Stomach smooth muscle (tissue), 2 donors: ENCODE results near the gene PRR14.
A peak's percentile ranks its signal among the peaks of the same experiment; 100 is the strongest.
"Not testable (repeated sequence)": the region's sequence is repeated elsewhere in the genome, so short reads cannot be mapped to it uniquely, and the experiment has no call there.

Experiments used
- H3K27ac ChIP-seq: one replicate; pipeline ENCODE4 v1.7.0; 2013; ENCODE audit warnings: mild to moderate bottlenecking, low read length, inconsistent platforms
- H3K27me3 ChIP-seq, 2 donors: one replicate each; pipeline ENCODE4 v1.7.0; 2013; ENCODE audit warnings: low read length in 2 of 2; ENCODE audit not compliant: insufficient read depth in 2 of 2, control insufficient read depth in 1 of 2
- H3K36me3 ChIP-seq, 2 donors: one replicate each; pipeline ENCODE4 v1.7.0; 2013; ENCODE audit warnings: low read length in 2 of 2; ENCODE audit not compliant: control insufficient read depth in 2 of 2, insufficient read depth in 2 of 2
- H3K4me1 ChIP-seq: one replicate; pipeline ENCODE4 v1.7.0; 2013; ENCODE audit warnings: low read length; ENCODE audit not compliant: control insufficient read depth, insufficient read depth
- H3K4me3 ChIP-seq, 2 donors: one replicate each; pipeline ENCODE4 v1.7.0; 2013; ENCODE audit warnings: low read length in 2 of 2
- H3K9ac ChIP-seq, 2 donors: one replicate each; pipeline ENCODE4 v1.7.0; 2013; ENCODE audit warnings: low read length in 2 of 2, mild to moderate bottlenecking in 1 of 2
- H3K9me3 ChIP-seq, 2 donors: one replicate each; pipeline ENCODE4 v1.7.0; 2013; ENCODE audit warnings: low read length in 2 of 2; ENCODE audit not compliant: control insufficient read depth in 2 of 2
- donor health status: healthy.
- donor health status: Pancreatic carcinoma.

Gene PRR14

DNA sequence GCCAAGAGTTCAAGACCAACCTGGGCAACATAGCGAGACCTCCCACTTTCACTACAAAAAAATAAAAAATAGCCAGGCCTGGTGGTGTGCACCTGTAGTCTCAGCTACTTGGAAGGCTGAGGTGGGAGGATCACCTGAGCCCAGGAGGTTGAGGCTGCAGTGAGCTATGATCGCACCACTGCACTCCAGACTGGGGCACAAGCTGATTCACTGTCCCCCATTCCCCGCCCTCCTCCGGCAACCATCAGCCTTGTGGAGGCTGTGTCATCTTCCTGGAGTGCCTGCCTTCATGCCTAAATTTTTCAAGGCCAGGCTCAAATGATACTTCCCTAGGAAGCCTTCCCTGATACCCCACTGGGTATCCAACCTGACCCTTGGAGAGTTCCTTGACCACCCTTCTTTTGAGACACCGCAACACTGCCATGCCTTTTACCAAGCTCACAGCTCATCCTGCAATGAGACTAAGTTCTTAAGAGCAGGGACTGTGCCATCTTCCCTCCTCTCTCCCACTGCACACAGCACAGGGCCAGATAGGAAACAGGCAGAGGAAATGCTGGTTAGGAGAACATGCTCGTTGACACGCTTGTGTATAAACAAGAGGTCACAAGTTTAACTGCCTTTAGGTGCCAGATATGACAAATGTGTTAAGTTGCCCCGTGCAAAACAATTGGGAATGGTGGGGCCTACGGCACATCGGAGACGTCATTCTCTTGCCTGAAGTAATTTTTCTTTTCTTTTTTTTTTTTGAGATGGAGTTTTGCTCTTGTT is 44.4 kb downstream of the PRR14 start:
- H3K9me3 ChIP-seq, result no peaks in the 10 kb centered on the region
- H3K36me3 ChIP-seq, result no peaks in the 10 kb centered on the region
- peaks cover 22% of the 10 kb centered on the region for H3K4me1 ChIP-seq
- no peak overlapping the region for H3K4me3 ChIP-seq
- H3K27me3 ChIP-seq, result no peaks in the 10 kb centered on the region
- H3K9ac ChIP-seq, result peak overlapping the region in 1 of 2 donors; percentile 13
- no peak overlapping the region for H3K27ac ChIP-seq

DNA sequence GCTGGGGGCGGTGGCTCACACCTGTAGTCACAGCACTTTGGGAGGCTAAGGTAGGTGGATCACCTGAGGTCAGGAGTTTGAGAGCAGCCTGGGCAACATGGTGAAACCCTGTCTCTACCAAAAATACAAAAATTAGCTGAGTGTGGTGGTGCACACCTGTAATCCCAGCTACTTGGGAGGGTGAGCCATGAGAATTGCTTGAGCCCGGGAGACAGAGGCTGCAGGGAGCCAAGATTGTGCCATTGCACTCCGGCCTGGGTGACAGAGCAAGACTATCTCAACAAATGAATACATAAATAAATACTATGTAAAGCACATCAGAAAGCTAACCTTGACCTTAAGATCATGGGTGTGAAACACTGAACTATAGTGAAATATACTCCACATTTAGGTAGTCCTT is 45.9 kb downstream of the PRR14 start:
- Histone ChIP-seq H3K36me3 (peaks cover 9 to 12% of the 10 kb centered on the region in 2 donors), H3K4me1 (peaks cover 27% of the 10 kb centered on the region)
- H3K9ac ChIP-seq, H3K27ac ChIP-seq, H3K4me3 ChIP-seq, H3K9me3 ChIP-seq, H3K27me3 ChIP-seq: not testable (repeated sequence)

DNA sequence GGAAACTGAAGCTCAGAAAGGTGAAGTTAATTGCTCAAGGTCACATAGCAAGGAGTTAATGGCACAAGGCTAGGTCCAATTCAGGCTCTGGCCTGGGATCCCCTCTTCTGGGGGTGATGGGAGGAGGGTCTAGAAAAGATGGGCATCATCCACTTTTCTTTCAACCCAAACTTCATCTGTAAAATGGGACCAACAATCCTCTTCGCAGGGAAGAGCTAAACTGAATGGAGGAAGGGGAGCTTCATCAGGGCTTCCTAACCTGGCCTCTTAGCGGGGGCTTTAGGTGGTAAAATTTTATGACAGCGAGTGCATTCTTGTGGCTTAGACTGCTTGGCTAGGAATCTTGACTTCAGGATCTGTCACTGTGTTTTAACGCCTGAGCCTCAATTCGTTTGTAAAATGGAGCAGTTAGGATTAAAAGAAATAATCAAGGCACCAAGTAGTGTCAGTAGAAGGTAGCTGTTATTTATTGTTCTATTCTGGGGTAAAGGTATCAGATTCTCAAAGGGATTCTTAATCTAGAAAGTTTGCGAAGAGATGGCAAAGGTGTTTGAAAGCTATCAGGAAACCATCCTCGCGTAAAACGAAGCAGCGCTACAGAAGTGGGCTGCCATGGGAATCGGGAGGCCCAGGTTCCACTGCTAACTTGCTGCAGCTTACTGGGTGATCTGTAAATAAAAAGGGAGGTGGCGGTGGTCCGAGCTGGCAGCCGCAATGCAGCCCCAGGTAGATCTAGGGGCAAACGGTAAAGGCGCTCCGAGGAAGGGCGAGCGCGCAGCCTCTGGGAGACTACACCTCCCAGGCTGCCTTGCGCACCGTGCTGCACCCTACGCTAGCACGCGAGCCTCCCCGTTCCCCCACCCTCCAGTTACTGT is 46.7 kb downstream of the PRR14 start:
- H3K9ac ChIP-seq, result peak overlapping the region; percentile 94 to 99
- peak overlapping the region; percentile 62 to 93 for H3K4me3 ChIP-seq
- peak overlapping the region; percentile 99 for H3K27ac ChIP-seq

DNA sequence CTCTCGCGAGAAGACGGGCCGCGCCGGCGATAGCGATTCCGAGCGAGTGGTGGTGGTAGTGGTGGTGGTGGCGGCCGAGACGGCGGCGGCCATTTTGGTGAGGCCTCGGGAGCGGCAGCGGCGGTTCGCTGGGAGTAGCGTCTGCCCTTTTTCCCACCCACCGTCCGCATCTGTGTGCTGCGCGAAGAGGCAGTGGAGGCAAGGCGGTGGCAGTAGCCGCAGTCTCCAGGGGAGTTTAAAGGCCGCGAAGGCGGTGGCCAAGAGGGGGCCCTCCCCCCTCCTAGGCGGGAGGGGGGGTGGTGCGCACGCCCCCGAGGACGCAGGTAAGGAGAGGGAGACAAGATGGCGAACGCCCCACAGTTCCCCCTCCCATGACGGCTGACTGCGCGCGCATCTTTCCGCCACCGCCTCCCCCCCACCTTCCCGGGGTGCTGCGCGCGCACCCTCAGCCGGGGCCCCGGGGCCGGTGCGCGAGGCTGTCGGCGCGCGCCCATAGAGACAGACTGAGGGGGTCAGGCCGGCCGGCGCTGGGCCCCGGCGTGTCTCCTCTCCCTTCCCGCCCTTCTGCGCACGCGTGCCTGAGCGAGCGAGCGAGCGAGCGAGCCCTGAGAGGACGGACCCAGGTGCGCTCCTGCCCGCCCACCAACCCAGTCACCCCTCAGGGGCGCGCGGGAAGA is 47.5 kb downstream of the PRR14 start:
- peak overlapping the region; percentile 62 to 93 for H3K4me3 ChIP-seq
- no peaks in the 10 kb centered on the region for H3K9me3 ChIP-seq
- H3K4me1 ChIP-seq, result peaks cover 27% of the 10 kb centered on the region
- peaks cover 11 to 16% of the 10 kb centered on the region in 2 donors for H3K36me3 ChIP-seq
- no peaks in the 10 kb centered on the region for H3K27me3 ChIP-seq
- H3K27ac ChIP-seq, result peak overlapping the region; percentile 99
- peak overlapping the region; percentile 94 to 99 for H3K9ac ChIP-seq

More for the DNA sequence above, 46.7 kb downstream of the PRR14 start:
- no peaks in the 10 kb centered on the region for H3K9me3 ChIP-seq
- H3K27me3 ChIP-seq, result no peaks in the 10 kb centered on the region
- peaks cover 27% of the 10 kb centered on the region for H3K4me1 ChIP-seq
- peaks cover 9 to 12% of the 10 kb centered on the region in 2 donors for H3K36me3 ChIP-seq

DNA sequence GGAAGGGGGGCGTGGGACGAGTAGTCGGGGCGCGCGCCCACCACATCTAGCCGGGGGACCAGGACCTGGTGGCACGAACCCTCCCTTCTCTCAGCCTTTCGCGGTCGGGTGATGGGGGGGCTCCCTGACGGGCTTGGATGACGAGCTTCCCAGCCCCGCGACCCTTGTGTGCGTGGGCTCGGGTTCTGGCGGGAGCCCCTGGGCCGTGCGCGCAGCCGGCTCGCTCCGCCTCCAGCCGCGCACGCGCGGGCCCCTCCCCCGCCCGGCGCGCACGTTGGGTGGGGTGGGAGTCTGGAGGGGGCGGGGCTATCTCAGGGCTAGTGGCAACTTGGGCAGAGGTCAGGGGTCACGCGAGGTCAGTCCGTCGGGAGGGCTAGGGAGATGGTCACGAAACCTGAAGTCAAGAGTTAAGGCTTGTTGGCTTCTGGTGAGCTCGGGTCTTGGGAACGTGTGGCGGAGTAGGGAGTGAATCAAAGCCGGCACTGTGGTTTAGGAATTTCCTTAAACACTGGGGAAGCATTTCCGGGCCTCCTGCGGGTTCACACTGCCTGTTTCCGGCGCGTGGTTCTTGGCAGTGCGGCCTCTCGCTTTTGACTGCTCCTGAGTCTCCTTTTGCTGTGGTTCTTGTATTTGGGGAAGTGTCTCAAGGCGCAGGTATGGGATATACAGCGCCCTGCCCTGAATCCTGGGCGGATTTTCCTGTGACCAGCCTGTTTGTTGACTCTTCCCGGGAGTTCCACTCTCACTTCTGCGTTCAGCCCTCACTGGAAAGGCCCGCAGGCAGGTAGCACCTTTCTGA is 48.3 kb downstream of the PRR14 start, which contains the start of gene SRCAP:
SRCAP (plus strand) TSS at position 356 of the 799 bp plus-strand sequence. CDS start 1,654 bp downstream, outside the sequence.
- H3K9ac ChIP-seq, result peak within 1 kb of the TSS; percentile 94 to 99
- peak within 1 kb of the TSS; percentile 99 for H3K27ac ChIP-seq
- H3K9me3 ChIP-seq, result no peaks in the 10 kb centered on the region
- peak within 1 kb of the TSS; percentile 62 to 93 for H3K4me3 ChIP-seq
- H3K36me3 ChIP-seq, result peaks cover 14 to 19% of the 10 kb centered on the region in 2 donors
- no peaks in the 10 kb centered on the region for H3K27me3 ChIP-seq
- H3K4me1 ChIP-seq, result peaks cover 24% of the 10 kb centered on the region

DNA sequence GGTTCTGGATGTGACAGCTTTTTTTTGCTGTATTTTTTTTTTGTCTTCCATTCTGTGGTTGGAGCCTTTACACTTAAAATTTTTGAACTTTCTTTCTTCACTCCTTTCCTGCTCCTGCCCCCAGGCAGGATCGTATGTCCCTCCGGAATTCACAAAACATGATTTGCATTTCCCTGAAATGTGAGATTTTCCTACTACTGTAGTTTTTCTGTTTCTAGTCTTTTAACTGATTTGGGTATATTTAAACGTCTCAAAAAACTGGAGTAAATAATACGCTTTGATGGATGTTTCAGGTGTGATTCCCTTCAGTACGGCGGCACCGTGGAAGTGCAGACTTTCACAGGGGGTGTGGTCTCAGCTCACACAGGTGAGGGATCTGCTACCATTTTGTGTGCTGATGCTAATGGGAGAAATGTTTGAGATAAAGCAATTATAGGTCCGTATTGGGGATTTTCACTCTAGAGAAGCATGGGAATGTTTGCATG is 48.9 kb downstream of the PRR14 start:
- H3K27ac ChIP-seq, result peak overlapping the region; percentile 99
- H3K4me3 ChIP-seq, result peak overlapping the region; percentile 62 to 93
- H3K9ac ChIP-seq, result peak overlapping the region; percentile 75 to 94
- no peaks in the 10 kb centered on the region for H3K27me3 ChIP-seq
- H3K36me3 ChIP-seq, result peaks cover 21 to 25% of the 10 kb centered on the region in 2 donors
- H3K9me3 ChIP-seq, result no peaks in the 10 kb centered on the region
- H3K4me1 ChIP-seq, result peaks cover 24% of the 10 kb centered on the region

DNA sequence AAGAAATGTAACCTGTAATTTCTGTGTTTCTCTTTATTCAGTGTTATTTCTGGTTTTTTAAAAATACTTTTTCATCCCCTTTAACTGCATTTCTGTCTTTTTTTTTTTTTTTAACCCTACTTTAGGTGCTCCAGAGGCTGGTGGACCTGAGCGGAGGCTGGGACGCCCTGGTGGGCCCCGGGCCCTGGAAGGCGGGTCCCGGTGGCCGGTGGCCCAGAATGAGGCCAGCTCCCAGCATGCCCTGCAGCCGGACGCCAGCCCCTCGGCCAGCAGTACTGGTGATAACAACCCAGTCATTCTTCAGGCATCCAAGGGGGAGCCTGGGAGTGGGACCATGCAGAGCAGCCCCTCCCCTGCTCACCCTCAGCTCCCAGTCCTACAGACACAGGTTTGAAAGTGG is 49.7 kb downstream of the PRR14 start:
- H3K9ac ChIP-seq, result no peak overlapping the region
- peaks cover 24% of the 10 kb centered on the region for H3K4me1 ChIP-seq
- H3K36me3 ChIP-seq, result peaks cover 25 to 31% of the 10 kb centered on the region in 2 donors
- H3K9me3 ChIP-seq, result no peaks in the 10 kb centered on the region
- no peak overlapping the region for H3K4me3 ChIP-seq
- H3K27me3 ChIP-seq, result no peaks in the 10 kb centered on the region
- H3K27ac ChIP-seq, result no peak overlapping the region

DNA sequence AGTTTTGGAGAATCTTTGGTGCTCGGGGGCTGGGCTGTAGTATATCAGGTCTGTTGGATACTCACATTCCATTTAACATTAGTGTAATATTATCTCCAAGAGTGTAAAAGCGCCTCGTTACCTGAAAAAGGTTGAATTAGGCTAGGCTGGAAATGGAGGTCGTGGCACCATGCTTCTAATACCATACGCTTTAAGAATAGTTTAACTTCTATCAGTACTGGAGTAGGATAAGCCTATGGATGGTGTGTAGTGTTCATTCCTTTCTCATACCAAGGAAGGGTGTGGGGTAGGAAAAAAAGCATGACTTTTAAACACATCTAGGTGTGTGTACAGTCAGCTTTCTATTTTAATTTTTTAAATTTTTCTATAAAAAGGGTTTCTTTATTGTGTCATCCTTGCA is 50.2 kb downstream of the PRR14 start:
- Histone ChIP-seq H3K4me1 (peaks cover 24% of the 10 kb centered on the region), H3K36me3 (peaks cover 27 to 36% of the 10 kb centered on the region in 2 donors)

DNA sequence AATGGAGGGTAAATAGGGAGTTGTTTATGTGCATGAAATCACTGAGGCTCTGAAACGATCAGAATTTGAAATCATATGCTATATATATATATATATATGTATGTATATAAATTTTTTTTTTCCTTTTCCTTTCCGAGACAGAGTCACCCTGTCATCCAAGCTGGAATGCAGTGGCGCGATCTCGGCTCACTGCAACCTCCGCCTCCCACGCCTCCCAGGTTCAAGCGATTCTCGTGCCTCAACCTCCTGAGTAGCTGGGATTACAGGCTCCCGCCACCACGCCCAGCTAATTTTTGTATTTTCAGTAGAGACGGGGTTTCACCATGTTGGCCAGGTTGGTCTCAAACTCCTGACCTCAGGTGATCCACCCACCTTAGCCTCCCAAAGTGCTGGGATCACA is 52.3 kb downstream of the PRR14 start:
- Histone ChIP-seq H3K36me3 (peaks cover 45 to 57% of the 10 kb centered on the region in 2 donors), H3K4me1 (peaks cover 16% of the 10 kb centered on the region)
- not testable (repeated sequence) for H3K9me3 ChIP-seq, H3K27me3 ChIP-seq, H3K4me3 ChIP-seq, H3K27ac ChIP-seq, H3K9ac ChIP-seq

More for the DNA sequence above, 50.2 kb downstream of the PRR14 start:
- H3K4me3 ChIP-seq, result no peak overlapping the region
- no peaks in the 10 kb centered on the region for H3K27me3 ChIP-seq
- no peak overlapping the region for H3K27ac ChIP-seq
- no peaks in the 10 kb centered on the region for H3K9me3 ChIP-seq
- H3K9ac ChIP-seq, result no peak overlapping the region
